ENCODE measurements around the gene EHD3.

Gene EHD3

DNA sequence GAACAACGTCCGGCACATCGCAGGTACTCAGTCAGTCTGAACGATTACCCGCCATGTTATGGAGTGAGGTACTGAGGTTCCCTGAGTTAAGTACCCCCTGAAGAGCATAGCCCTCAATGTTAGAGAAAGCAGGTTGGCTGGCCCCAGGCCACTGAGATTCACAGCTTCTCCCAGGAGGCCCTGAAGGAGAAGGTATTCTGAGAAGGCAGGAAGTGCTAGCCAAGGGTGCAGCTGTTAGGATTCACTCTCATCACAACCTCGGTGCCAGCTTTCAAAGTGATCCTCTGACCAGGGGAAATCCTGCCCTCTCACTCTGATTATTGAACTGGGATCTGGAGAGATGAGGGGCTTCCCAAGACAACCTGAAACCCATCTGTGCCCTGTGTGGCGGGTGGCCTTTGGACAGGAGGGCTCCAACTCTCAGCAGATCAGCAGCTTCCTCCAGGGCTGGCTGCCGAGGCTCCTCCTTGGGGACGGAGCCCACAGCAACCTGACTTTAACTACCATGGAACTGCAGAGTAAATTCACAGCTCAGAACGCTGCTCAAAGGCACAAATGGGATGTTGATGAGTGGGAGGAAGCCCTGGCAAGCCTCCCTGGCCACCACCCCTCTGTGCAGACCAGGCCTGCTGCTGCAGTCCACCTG lies 7.8 kb downstream of the EHD3 start:
- WGBS, 2 experiments: 93 to 95% methylated on average over 10 of the region's 10 CpGs
- no peaks in the 10 kb centered on the region for H3K9me3 ChIP-seq (ENCODE audit: control insufficient read depth, low read length)
- no peaks in the 10 kb centered on the region for H3K4me1 ChIP-seq (ENCODE audit: control insufficient read depth, insufficient read depth, low read length)
- no peak overlapping the region for H3K27ac ChIP-seq (ENCODE audit: insufficient read depth, low read depth, low read length, poor library complexity, severe bottlenecking)
- no peak overlapping the region for H3K4me3 ChIP-seq (ENCODE audit: insufficient read depth, low read depth, low read length)
- H3K27me3 ChIP-seq (ENCODE audit: control insufficient read depth, insufficient read depth, low read length, poor library complexity, severe bottlenecking): no peaks in the 10 kb centered on the region
- H3K36me3 ChIP-seq (ENCODE audit: control insufficient read depth, insufficient read depth, low read length): no peaks in the 10 kb centered on the region

DNA sequence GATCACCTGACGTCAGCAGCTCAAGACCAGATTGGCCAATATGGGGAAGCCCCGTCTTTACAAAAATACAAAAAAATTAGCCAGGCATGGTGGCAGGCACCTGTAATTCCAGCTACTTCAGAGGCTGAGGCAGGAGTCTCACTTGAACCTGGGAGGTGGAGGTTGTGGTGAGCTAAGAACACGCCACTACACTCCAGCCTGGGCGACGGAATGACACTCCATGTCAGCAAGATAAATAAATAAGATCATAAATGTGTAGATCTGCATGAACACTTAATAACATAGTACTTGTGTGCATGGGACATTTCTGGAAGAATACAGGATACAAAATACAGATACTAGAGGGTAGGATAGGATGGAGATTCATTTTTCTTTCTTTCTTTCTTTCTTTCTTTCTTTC lies 9.1 kb downstream of the EHD3 start:
- no peaks in the 10 kb centered on the region for H3K9me3 ChIP-seq (ENCODE audit: control insufficient read depth, low read length)
- no peaks in the 10 kb centered on the region for H3K36me3 ChIP-seq (ENCODE audit: control insufficient read depth, insufficient read depth, low read length)
- H3K4me1 ChIP-seq (ENCODE audit: control insufficient read depth, insufficient read depth, low read length): no peaks in the 10 kb centered on the region
- no peak overlapping the region for H3K4me3 ChIP-seq (ENCODE audit: insufficient read depth, low read depth, low read length)
- H3K27ac ChIP-seq (ENCODE audit: insufficient read depth, low read depth, low read length, poor library complexity, severe bottlenecking): no peak overlapping the region
- WGBS, 2 experiments: 85 to 94% methylated on average over 4 to 5 of the region's 5 CpGs
- no peaks in the 10 kb centered on the region for H3K27me3 ChIP-seq (ENCODE audit: control insufficient read depth, insufficient read depth, low read length, poor library complexity, severe bottlenecking)

DNA sequence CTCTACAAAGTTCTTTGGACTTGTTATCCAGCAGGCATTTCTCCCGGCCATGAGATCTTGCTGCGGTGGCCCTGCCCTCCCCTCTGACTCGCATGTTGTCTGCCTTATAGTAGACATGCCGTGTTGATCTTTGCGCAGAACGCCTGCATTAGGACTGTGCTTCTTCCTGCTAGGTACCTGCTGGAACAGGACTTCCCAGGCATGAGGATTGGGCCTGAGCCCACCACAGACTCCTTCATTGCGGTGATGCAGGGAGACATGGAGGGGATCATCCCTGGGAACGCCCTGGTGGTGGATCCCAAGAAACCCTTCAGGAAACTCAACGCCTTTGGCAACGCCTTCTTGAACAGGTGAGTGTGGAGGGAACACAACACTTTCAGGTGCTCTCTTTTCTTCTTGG lies 10.1 kb downstream of the EHD3 start:
- WGBS, 2 experiments: 95 to 96% methylated on average over 10 of the region's 10 CpGs

DNA sequence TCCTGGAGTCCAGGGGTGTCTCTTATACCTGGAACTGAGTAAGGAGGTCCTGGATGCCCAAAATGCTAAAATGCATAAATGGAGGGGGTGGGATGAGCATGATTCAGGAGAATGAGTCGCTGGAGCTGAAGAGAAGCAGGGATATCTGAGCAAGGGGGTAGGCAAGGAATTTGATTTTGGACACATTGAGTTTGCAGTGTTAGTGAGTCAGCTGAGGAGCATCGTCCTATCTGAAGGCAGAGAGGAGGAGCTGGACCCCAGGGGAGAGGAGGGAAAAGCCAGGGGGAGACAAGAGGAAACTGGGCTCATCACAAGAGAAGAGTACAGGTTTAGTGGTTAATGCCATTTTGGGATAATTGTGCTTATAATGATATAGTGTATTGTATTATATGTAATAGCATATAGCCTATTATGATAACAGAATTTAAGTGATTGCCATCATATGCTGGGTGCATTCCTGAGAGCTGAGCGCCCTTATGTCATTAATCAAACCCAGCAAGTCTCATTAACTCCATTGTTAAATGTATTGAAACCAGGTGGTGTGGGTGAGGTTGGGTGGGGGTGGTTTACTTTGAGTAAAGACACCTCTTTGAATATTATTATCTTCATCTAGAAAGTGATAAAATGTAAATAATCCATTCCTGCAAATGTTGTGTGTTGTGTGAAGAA lies 12.4 kb downstream of the EHD3 start:
- no peaks in the 10 kb centered on the region for H3K27me3 ChIP-seq (ENCODE audit: control insufficient read depth, insufficient read depth, low read length, poor library complexity, severe bottlenecking)
- no peaks in the 10 kb centered on the region for H3K9me3 ChIP-seq (ENCODE audit: control insufficient read depth, low read length)
- no peaks in the 10 kb centered on the region for H3K36me3 ChIP-seq (ENCODE audit: control insufficient read depth, insufficient read depth, low read length)
- no peak overlapping the region for H3K27ac ChIP-seq (ENCODE audit: insufficient read depth, low read depth, low read length, poor library complexity, severe bottlenecking)
- no peak overlapping the region for H3K4me3 ChIP-seq (ENCODE audit: insufficient read depth, low read depth, low read length)
- 87% methylated on average over 2 of the region's 3 CpGs for WGBS, 2 experiments
- H3K4me1 ChIP-seq (ENCODE audit: control insufficient read depth, insufficient read depth, low read length): no peaks in the 10 kb centered on the region

More for the DNA sequence above, 10.1 kb downstream of the EHD3 start:
- H3K36me3 ChIP-seq (ENCODE audit: control insufficient read depth, insufficient read depth, low read length): no peaks in the 10 kb centered on the region
- no peaks in the 10 kb centered on the region for H3K27me3 ChIP-seq (ENCODE audit: control insufficient read depth, insufficient read depth, low read length, poor library complexity, severe bottlenecking)
- no peaks in the 10 kb centered on the region for H3K9me3 ChIP-seq (ENCODE audit: control insufficient read depth, low read length)
- no peaks in the 10 kb centered on the region for H3K4me1 ChIP-seq (ENCODE audit: control insufficient read depth, insufficient read depth, low read length)
- no peak overlapping the region for H3K27ac ChIP-seq (ENCODE audit: insufficient read depth, low read depth, low read length, poor library complexity, severe bottlenecking)
- H3K4me3 ChIP-seq (ENCODE audit: insufficient read depth, low read depth, low read length): no peak overlapping the region

DNA sequence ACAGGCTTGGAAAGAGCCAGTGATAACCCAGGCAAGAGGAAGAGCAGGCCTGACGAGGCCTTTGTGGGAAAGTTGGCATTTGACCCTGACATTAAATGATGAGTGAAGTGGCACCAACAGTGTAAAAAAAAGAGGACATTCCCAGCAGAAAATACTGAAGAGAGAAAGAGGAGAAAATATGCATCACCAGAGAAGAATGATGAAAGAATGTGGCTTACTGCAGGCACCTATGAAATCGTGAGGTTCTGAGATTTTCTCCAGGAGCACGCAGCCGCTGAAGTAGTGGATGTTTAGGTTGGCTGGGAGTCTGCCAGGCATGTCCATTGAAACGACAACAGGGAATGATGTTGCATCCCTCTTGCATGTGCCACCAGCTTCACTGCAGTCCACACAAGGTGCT lies 13.8 kb downstream of the EHD3 start:
- H3K4me3 ChIP-seq (ENCODE audit: insufficient read depth, low read depth, low read length): no peak overlapping the region
- no peaks in the 10 kb centered on the region for H3K9me3 ChIP-seq (ENCODE audit: control insufficient read depth, low read length)
- no peak overlapping the region for H3K27ac ChIP-seq (ENCODE audit: insufficient read depth, low read depth, low read length, poor library complexity, severe bottlenecking)
- H3K4me1 ChIP-seq (ENCODE audit: control insufficient read depth, insufficient read depth, low read length): no peaks in the 10 kb centered on the region
- no peaks in the 10 kb centered on the region for H3K27me3 ChIP-seq (ENCODE audit: control insufficient read depth, insufficient read depth, low read length, poor library complexity, severe bottlenecking)
- WGBS, 2 experiments: 94 to 95% methylated on average over 5 of the region's 5 CpGs
- no peaks in the 10 kb centered on the region for H3K36me3 ChIP-seq (ENCODE audit: control insufficient read depth, insufficient read depth, low read length)

DNA sequence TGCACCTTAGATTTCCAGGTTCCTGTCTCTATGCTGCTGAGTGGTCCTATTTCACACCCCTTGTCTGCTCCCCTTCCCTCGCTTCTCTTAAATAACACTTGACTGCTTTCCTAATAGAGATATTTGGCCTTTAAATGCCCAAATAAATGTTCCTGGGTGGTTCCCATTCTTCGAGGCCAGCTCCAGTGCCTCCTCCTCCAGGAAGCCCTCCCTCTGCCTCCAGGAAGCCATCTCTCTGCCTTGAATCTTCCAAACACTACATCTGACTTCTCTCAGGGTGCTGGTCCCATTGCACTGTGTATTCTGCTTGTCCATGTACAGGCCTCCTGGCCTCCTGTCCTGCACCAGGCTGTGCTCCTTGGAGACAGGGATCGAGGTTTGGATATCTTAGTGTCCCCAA lies 14.2 kb downstream of the EHD3 start:
- Histone ChIP-seq H3K4me3 (ENCODE audit: insufficient read depth, low read depth, low read length) (no peak overlapping the region), H3K9me3 (ENCODE audit: control insufficient read depth, low read length) (no peaks in the 10 kb centered on the region), H3K36me3 (ENCODE audit: control insufficient read depth, insufficient read depth, low read length) (no peaks in the 10 kb centered on the region), H3K4me1 (ENCODE audit: control insufficient read depth, insufficient read depth, low read length) (no peaks in the 10 kb centered on the region), H3K27ac (ENCODE audit: insufficient read depth, low read depth, low read length, poor library complexity, severe bottlenecking) (no peak overlapping the region), H3K27me3 (ENCODE audit: control insufficient read depth, insufficient read depth, low read length, poor library complexity, severe bottlenecking) (no peaks in the 10 kb centered on the region)
- 94 to 95% methylated on average over 3 of the region's 3 CpGs for WGBS, 2 experiments

DNA sequence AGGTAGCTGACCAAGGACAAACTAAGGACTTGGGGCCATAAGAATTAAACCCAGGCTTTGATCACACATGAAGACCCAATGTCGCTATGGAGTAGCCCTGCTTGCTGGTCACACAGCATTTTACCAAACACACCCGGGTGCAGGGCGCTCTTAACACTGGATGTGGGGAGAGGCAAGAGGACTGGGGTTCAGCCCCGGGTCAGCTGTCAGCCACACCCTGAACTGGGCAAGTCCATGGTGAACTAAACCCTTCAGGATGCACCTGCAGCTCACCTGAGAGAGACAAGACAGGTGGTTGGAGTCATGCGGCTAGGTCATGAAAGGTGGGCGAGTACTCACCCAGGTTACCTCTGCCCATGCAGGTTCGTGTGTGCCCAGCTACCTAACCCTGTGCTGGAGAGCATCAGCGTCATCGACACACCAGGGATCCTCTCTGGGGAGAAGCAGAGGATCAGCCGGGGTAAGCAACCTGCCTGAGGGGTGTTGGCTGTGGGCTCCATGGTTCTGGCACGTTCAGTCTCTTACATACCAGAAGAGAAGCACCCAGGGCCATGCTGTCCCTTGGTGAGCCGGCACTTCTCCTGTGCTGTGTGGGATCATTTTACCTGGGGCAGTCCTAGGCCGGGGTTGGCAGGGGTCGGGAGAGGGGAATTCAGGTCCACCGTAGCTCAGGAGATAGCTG lies 15.2 kb downstream of the EHD3 start:
- Histone ChIP-seq H3K4me1 (ENCODE audit: control insufficient read depth, insufficient read depth, low read length) (no peaks in the 10 kb centered on the region), H3K27me3 (ENCODE audit: control insufficient read depth, insufficient read depth, low read length, poor library complexity, severe bottlenecking) (no peaks in the 10 kb centered on the region), H3K9me3 (ENCODE audit: control insufficient read depth, low read length) (no peaks in the 10 kb centered on the region), H3K27ac (ENCODE audit: insufficient read depth, low read depth, low read length, poor library complexity, severe bottlenecking) (no peak overlapping the region), H3K4me3 (ENCODE audit: insufficient read depth, low read depth, low read length) (no peak overlapping the region), H3K36me3 (ENCODE audit: control insufficient read depth, insufficient read depth, low read length) (no peaks in the 10 kb centered on the region)
- 93 to 96% methylated on average over 15 of the region's 15 CpGs for WGBS, 2 experiments

DNA sequence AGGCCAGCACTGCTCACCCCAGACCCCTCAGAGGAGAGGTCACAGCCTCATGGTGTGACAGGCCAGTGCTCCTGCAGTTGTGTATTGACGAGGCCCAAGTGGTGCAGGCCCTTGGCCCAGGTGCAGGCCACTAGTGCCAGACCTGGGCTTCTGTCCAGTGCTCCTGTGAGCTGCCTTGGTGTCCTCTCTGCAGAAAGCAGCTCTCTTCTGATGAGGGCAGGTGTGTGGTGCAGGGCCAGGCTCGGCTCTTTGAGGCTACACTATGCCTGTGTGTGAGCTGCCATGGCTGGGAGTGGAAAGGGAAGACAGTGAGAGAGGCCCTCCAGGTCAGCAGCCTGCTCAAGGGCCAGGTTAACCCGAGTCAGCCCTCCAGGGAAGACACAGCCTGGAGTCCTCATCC lies 17.1 kb downstream of the EHD3 start:
- WGBS, 2 experiments: 89 to 94% methylated on average over 3 of the region's 3 CpGs
- Histone ChIP-seq H3K4me3 (ENCODE audit: insufficient read depth, low read depth, low read length) (no peak overlapping the region), H3K9me3 (ENCODE audit: control insufficient read depth, low read length) (no peaks in the 10 kb centered on the region), H3K27me3 (ENCODE audit: control insufficient read depth, insufficient read depth, low read length, poor library complexity, severe bottlenecking) (no peaks in the 10 kb centered on the region), H3K4me1 (ENCODE audit: control insufficient read depth, insufficient read depth, low read length) (no peaks in the 10 kb centered on the region), H3K36me3 (ENCODE audit: control insufficient read depth, insufficient read depth, low read length) (no peaks in the 10 kb centered on the region), H3K27ac (ENCODE audit: insufficient read depth, low read depth, low read length, poor library complexity, severe bottlenecking) (no peak overlapping the region)

DNA sequence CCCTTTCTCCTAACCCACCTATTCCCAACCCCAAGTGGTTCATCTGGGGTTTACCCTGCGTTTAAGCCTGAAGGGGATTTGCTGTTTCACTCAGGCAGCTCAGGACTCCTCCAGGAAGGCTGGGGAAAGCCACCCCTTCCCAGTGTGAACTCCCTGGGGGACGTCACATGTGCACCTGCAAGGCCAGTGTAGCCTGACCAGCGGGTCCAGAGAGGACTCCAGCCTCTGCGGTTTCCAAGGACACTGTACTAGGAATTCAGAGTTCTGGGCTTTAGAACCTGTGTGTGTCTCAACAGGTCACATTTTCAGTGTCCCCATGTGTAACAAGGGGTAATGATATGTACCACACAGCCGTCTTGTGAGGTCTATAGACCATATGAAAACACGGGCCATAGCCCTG lies 17.9 kb downstream of the EHD3 start:
- 93% methylated on average over 6 of the region's 6 CpGs for WGBS, 2 experiments
- Histone ChIP-seq H3K27ac (ENCODE audit: insufficient read depth, low read depth, low read length, poor library complexity, severe bottlenecking) (no peak overlapping the region), H3K27me3 (ENCODE audit: control insufficient read depth, insufficient read depth, low read length, poor library complexity, severe bottlenecking) (no peaks in the 10 kb centered on the region), H3K4me3 (ENCODE audit: insufficient read depth, low read depth, low read length) (no peak overlapping the region), H3K4me1 (ENCODE audit: control insufficient read depth, insufficient read depth, low read length) (no peaks in the 10 kb centered on the region), H3K36me3 (ENCODE audit: control insufficient read depth, insufficient read depth, low read length) (no peaks in the 10 kb centered on the region), H3K9me3 (ENCODE audit: control insufficient read depth, low read length) (no peaks in the 10 kb centered on the region)

DNA sequence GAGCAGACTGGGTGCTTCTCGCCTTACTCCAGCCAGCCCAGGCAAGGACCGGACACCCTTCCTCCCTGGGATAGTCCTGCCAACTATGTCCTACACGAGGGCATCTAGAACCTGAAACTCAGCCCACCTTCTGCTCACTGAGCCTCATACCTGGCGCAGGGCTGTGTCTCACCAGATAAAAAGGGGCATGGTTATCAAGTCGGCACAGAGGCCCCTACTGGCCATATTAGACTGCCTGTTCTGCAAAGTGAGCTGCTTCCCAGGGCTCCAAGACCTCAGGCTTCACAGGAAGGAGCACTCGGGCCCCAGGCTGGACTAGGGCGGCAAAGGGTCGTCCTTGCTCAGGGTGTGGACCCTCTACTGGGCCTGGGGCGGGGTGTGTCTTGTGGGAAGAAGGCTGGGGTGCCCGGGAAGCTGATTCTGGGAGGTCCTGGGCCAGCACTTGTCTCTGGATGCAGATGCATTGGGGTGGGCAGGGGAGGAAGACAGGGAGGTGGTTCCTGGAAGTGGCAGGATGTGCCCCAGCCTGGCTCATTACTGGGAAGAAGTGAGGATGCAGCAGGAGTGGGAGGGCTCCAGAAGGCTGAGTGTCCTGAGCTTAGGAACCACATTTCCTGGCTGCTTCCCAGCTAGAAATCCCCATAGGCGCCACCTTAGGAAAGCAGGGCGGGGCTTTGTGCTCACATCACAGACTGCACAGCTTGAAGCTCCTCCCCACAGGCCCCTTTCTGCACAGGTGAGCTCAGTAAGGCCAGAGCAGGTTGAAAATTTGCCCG lies 19.6 kb downstream of the EHD3 start:
- no peak overlapping the region for H3K4me3 ChIP-seq (ENCODE audit: insufficient read depth, low read depth, low read length)
- no peaks in the 10 kb centered on the region for H3K27me3 ChIP-seq (ENCODE audit: control insufficient read depth, insufficient read depth, low read length, poor library complexity, severe bottlenecking)
- H3K9me3 ChIP-seq (ENCODE audit: control insufficient read depth, low read length): no peaks in the 10 kb centered on the region
- 88 to 89% methylated on average over 13 of the region's 13 CpGs for WGBS, 2 experiments
- H3K27ac ChIP-seq (ENCODE audit: insufficient read depth, low read depth, low read length, poor library complexity, severe bottlenecking): no peak overlapping the region
- no peaks in the 10 kb centered on the region for H3K36me3 ChIP-seq (ENCODE audit: control insufficient read depth, insufficient read depth, low read length)
- peaks cover 4% of the 10 kb centered on the region for H3K4me1 ChIP-seq (ENCODE audit: control insufficient read depth, insufficient read depth, low read length)
